ENCODE data around the gene ZMYND10. TPM values are rescaled to one million over a fixed set of nuclear protein-coding genes. Genes with fewer than 3 reads are reported as not detected.
"Not testable (repeated sequence)": the region's sequence is repeated elsewhere in the genome, so short reads cannot be mapped to it uniquely, and the experiment has no call there.

ZMYND10 gene
- total RNA-seq, 2 experiments from 2014 or later, result 1.7 to 2.8 TPM

- Histone ChIP-seq H3K4me2 (ENCODE audit: low read length) (no peak overlapping the region), H3K9me2 (ENCODE audit: insufficient read depth, low read length) (no peaks in the 10 kb centered on the region), H3K9me3 (ENCODE audit: low read length) (peaks cover 3% of the 10 kb centered on the region; the same call in 1 of the 2 replicates), H3K36me3 (ENCODE audit: insufficient read depth, low read length) (0 out of 2 replicates have a peak, but pooled peaks cover 6% of the 10 kb centered on the region), H4K20me1 (ENCODE audit: insufficient read depth, low read length) (no peaks in the 10 kb centered on the region), H3K4me1 (ENCODE audit: insufficient read depth, low read length, poor library complexity, severe bottlenecking) (peaks cover 31% of the 10 kb centered on the region), H3K79me2 (ENCODE audit: insufficient read depth, low read depth, low read length) (no peaks in the 10 kb centered on the region), H2AFZ (ENCODE audit: low read length) (no peak overlapping the region), H3K27ac (ENCODE audit: low read depth, low read length, poor library complexity, severe bottlenecking) (no peak overlapping the region), H3K4me3 (ENCODE audit: low read depth, low read length, poor library complexity, severe bottlenecking) (no peak overlapping the region)
- intact Hi-C loops (cut with micrococcal nuclease; ENCODE audit: unreplicated experiment), result no loop called here
- no peak for DNase-seq (ENCODE audit: low spot score)
- ChIA-PET CTCF (ENCODE audit: unreplicated experiment) (interaction anchor here (0.6 kb wide), 1 partner anchor 18 kb away, joined by 3 read pairs; no protein-coding TSS in a partner anchor), POLR2A (interaction anchor here (1.0 kb wide), 1 partner anchor 15 kb away, joined by 3 read pairs; the partner anchor contains the start of genes HYAL3 and NAA80)
- BruUV-seq (replicated peaks), result no TSS peak
- TF ChIP-seq, protein P1, sequence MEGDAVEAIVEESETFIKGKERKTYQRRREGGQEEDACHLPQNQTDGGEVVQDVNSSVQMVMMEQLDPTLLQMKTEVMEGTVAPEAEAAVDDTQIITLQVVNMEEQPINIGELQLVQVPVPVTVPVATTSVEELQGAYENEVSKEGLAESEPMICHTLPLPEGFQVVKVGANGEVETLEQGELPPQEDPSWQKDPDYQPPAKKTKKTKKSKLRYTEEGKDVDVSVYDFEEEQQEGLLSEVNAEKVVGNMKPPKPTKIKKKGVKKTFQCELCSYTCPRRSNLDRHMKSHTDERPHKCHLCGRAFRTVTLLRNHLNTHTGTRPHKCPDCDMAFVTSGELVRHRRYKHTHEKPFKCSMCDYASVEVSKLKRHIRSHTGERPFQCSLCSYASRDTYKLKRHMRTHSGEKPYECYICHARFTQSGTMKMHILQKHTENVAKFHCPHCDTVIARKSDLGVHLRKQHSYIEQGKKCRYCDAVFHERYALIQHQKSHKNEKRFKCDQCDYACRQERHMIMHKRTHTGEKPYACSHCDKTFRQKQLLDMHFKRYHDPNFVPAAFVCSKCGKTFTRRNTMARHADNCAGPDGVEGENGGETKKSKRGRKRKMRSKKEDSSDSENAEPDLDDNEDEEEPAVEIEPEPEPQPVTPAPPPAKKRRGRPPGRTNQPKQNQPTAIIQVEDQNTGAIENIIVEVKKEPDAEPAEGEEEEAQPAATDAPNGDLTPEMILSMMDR (conservative IDR thresholded peaks at IDR 0.05; ENCODE audit: low read length), result no peak
- TF ChIP-seq EZH2phosphoT487 (IDR thresholded peaks at IDR 0.05; ENCODE audit: borderline replicate concordance, low read depth, low read length), result no peak
Measured at GRCh38 chr3:50314342-50314741, 31.2 kb downstream of the ZMYND10 start.

GRCh38 chr3:50312041-50312440 is 33.5 kb downstream of the ZMYND10 start:
- BruUV-seq (replicated peaks); intact Hi-C loops (cut with micrococcal nuclease; ENCODE audit: unreplicated experiment); CTCF ChIA-PET (ENCODE audit: unreplicated experiment); POLR2A ChIA-PET; H3K4me3 ChIP-seq (ENCODE audit: low read depth, low read length, poor library complexity, severe bottlenecking); H3K27ac ChIP-seq (ENCODE audit: low read depth, low read length, poor library complexity, severe bottlenecking); H3K36me3 ChIP-seq (ENCODE audit: insufficient read depth, low read length); H3K9me2 ChIP-seq (ENCODE audit: insufficient read depth, low read length); DNase-seq (ENCODE audit: low spot score); H3K4me2 ChIP-seq (ENCODE audit: low read length); H4K20me1 ChIP-seq (ENCODE audit: insufficient read depth, low read length); H2AFZ ChIP-seq (ENCODE audit: low read length); H3K9me3 ChIP-seq (ENCODE audit: low read length); H3K79me2 ChIP-seq (ENCODE audit: insufficient read depth, low read depth, low read length); H3K4me1 ChIP-seq (ENCODE audit: insufficient read depth, low read length, poor library complexity, severe bottlenecking): not testable (repeated sequence)

- TF ChIP-seq, protein P1 (conservative IDR thresholded peaks at IDR 0.05; ENCODE audit: low read length), result no peak
- no peak for TF ChIP-seq EZH2phosphoT487 (IDR thresholded peaks at IDR 0.05; ENCODE audit: borderline replicate concordance, low read depth, low read length)
- Histone ChIP-seq H3K36me3 (ENCODE audit: insufficient read depth, low read length) (no peaks in the 10 kb centered on the region), H3K9me3 (ENCODE audit: low read length) (peaks cover 11% of the 10 kb centered on the region; the same call in 1 of the 2 replicates), H3K4me1 (ENCODE audit: insufficient read depth, low read length, poor library complexity, severe bottlenecking) (peaks cover 10% of the 10 kb centered on the region), H4K20me1 (ENCODE audit: insufficient read depth, low read length) (no peaks in the 10 kb centered on the region), H3K27ac (ENCODE audit: low read depth, low read length, poor library complexity, severe bottlenecking) (no peak overlapping the region), H3K79me2 (ENCODE audit: insufficient read depth, low read depth, low read length) (no peaks in the 10 kb centered on the region), H2AFZ (ENCODE audit: low read length) (no peak overlapping the region), H3K4me3 (ENCODE audit: low read depth, low read length, poor library complexity, severe bottlenecking) (no peak overlapping the region), H3K9me2 (ENCODE audit: insufficient read depth, low read length) (no peaks in the 10 kb centered on the region), H3K4me2 (ENCODE audit: low read length) (no peak overlapping the region)
- DNase-seq (ENCODE audit: low spot score), result no peak
- POLR2A ChIA-PET, result no interaction called here
- intact Hi-C loops (cut with micrococcal nuclease; ENCODE audit: unreplicated experiment), result no loop called here
- CTCF ChIA-PET (ENCODE audit: unreplicated experiment), result no interaction called here
- no TSS peak for BruUV-seq (replicated peaks)
Measured at GRCh38 chr3:50304601-50305000, 40.9 kb downstream of the ZMYND10 start.

Data from OCI-LY7 (cell line).